GM21737 (cell line): ENCODE results near the gene PARN.
"Not testable (repeated sequence)": the region's sequence is repeated elsewhere in the genome, so short reads cannot be mapped to it uniquely, and the experiment has no call there.

Source experiments
- ATAC-seq: cut with Tn5 transposase; IDR thresholded peaks from one replicate; pipeline ENCODE4 v1.9.1; 2021; ENCODE audit warnings: mild to moderate bottlenecking, moderate library complexity; ENCODE audit not compliant: unreplicated experiment

The PARN gene, protein sequence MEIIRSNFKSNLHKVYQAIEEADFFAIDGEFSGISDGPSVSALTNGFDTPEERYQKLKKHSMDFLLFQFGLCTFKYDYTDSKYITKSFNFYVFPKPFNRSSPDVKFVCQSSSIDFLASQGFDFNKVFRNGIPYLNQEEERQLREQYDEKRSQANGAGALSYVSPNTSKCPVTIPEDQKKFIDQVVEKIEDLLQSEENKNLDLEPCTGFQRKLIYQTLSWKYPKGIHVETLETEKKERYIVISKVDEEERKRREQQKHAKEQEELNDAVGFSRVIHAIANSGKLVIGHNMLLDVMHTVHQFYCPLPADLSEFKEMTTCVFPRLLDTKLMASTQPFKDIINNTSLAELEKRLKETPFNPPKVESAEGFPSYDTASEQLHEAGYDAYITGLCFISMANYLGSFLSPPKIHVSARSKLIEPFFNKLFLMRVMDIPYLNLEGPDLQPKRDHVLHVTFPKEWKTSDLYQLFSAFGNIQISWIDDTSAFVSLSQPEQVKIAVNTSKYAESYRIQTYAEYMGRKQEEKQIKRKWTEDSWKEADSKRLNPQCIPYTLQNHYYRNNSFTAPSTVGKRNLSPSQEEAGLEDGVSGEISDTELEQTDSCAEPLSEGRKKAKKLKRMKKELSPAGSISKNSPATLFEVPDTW

DNA sequence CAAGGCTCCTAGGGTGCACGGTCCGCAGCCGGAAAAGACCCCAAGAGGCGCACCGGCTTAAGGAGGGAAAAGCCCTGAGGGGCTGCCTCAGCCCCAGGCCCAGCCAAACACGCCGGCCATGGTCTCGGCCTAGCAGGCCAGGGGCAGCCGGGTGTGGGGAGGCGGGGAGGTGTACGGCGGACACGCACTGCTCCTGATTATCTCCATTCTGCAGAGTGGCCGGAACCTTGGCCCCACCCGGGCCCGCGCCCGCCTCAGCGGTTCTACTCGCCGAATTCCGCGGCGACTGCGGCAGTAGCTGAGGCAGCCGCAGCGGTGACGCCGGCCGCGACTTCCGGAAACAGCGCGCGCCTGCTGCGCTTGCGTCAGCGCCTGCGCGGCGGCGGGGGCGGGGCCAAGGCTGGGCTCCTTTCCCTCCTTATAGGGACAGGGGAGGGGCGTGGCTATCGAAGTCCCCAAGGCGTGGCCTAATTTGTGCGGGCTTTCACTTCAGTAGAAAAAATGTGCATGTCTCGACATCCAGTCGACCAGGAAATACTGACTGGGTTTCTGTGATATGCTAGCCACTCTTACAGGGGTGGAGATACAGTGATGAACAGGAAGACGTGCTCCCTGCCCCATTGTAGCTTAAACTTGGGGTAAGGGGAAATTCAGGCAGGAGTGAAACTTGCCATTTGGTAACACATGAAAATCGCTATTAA is at the start of gene PARN:
Gene PARN (minus strand): TSS at position 342 of the 701 bp plus-strand sequence. CDS start 135 bp downstream, at position 207.
- peak; percentile 47 for ATAC-seq

- no peak for ATAC-seq
Observed at GRCh38 chr16:14678748-14679497, 48.9 kb upstream of the PARN start.

DNA sequence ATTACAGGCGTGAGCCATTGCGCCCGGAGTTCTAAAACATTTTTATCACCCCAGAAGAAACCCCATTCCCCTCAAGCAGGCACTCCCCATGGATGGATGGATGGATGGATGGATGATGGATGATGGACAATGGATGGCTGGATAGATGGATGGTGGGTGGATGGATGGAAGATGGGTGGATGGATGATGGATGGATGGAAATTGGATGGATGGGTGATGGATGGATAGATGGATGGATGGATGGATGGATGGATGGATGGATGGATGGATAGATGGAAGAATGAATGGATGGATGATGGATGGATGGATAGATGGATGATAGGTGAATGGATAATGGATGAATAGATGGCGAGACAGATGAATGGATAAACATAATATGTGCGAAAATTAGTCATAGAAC is 47.6 kb upstream of the PARN start:
- no peak for ATAC-seq

GRCh38 chr16:14676633-14677032 is 46.6 kb upstream of the PARN start:
- ATAC-seq = no peak

GRCh38 chr16:14672403-14672971 is 42.4 kb upstream of the PARN start:
- peak; percentile 64 for ATAC-seq

GRCh38 chr16:14669776-14670175 is 39.7 kb upstream of the PARN start:
- ATAC-seq = no peak

GRCh38 chr16:14668556-14669223 is 38.6 kb upstream of the PARN start:
- ATAC-seq = no peak

DNA sequence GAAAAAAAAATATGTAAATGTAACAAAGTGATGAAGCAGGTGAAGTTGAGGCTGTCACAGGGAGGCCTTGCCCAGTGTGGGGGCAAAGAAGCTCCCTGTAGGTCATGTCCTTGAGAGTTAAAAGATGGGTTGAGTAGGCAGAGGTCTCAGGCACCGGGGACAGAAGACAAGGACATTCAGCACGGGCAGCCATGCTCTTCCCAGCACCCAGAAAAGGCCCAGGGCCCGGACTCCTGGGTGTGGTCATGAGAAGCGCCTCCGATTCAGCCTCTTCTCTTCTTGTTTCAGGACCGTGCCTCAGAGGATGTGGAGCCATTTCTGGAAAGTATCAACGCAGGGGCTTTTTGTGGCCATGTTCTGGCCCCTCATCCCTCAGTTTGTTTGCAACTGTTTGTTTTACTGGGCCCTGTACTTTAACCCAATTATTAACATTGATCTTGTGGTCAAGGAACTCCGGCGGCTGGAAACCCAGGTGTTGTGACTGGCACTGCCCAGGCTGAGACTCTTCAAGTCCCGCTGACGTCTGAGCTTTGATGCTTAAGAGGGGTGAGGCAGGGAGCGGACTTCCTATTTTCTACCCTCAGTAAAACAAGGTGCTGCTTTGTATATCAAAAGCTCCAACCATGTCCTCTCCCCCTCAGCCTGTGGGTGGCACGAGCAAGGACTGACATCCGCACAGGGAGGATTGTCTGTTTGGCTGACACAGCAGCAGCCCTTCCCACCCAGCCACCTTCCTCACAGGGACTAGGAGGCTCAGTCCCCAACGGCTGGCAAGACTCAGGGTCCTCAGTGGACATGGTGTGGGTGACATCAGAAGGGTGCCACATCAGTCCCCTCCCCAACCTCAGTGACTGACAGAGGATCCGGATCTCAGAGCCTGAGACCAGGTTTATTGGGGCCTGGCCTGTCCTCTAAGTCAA is 37.5 kb upstream of the PARN start:
- no peak for ATAC-seq

GRCh38 chr16:14658063-14658462 is 28.0 kb upstream of the PARN start:
- ATAC-seq = peak; percentile 79

DNA sequence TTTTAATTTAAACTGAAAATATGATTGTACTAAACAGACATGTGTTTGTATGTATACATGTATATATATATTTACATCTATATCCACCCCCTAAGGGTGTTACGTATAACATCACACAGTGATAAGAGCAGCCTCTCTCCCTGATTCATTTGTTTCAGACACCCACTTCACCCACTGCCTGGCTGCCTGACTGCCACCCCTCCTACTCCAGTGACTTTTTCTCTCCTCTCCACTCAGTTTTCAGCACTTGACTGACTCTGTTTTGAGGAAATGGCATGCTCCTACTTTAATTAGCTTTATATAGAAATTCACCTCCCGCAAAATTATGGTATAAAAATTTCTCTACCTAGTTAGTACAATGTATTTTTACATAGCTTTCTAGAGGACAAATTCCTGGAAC is 22.7 kb upstream of the PARN start:
- no peak for ATAC-seq

DNA sequence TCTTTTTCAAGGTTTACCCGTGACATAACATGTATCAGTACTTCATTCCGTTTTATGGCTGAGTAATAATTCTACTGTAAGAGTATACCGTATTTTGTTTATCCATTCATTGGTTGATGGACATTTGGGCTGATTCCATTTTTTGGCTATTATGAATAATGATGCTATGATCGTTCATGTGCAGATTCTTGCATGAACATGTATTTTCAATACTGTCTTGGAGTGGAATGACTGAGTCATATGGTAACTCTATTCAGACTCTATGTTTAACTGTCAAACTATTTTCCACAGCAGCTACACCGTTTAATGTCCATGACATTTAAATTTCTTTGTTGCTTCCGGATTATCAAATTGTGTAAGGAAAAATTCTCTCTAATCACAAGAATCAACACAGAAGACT is 20.6 kb upstream of the PARN start:
- no peak for ATAC-seq

DNA sequence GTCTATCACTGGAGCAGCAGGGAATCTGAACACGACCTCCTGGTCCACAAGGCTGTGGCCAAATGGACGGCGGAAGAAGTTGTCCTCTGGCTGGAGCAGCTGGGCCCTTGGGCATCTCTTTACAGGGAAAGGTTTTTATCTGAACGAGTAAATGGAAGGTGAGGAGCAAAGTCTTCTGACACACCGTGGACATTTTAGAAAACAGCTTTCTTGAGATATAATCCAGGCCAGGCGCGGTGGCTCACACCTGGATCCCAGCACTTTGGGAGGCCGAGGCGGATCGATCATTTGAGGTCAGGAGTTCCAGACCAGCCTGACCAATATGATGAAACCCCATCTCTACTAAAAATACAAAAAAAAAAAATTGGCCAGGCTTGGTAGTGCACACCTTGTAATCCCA is 19.8 kb upstream of the PARN start:
- ATAC-seq = no peak

GRCh38 chr16:14641926-14642325 is 11.9 kb upstream of the PARN start:
- ATAC-seq = no peak

- no peak for ATAC-seq
Observed at GRCh38 chr16:14641206-14641605, 11.1 kb upstream of the PARN start.

DNA sequence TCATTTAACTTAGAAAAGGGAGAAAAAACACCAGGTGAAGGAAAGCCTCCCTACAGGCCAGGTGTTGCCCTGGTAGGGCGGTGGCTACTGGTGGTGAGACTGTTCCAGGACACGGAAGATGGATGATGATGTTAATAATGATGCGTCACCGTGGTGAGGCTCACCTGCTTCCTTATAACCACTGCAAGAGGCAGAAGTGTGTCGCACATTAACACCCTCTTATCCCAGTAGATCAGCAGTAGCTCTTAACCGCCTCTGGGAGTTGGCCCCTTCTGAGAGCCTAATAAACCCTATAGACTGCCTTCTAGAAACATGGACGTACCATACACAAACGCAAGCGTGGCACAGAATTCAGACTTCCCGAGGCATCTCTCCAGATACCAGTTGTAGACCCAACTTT is 10.5 kb upstream of the PARN start:
- no peak for ATAC-seq

DNA sequence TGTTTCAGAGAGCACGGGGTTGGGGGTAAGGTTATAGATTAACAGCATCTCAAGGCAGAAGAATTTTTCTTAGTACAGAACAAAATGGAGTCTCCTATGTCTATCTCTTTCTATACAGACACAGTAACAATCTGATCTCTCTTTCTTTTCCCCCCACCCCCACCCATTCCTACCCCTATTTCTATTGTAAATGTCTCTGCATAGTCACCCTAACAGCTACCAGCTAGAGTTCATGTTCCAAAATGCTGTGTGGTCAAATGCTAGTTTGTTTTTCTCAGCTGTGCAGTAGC is 6.8 kb upstream of the PARN start:
- ATAC-seq = not testable (repeated sequence)

GRCh38 chr16:14636179-14636950 is 6.3 kb upstream of the PARN start:
- not testable (repeated sequence) for ATAC-seq

DNA sequence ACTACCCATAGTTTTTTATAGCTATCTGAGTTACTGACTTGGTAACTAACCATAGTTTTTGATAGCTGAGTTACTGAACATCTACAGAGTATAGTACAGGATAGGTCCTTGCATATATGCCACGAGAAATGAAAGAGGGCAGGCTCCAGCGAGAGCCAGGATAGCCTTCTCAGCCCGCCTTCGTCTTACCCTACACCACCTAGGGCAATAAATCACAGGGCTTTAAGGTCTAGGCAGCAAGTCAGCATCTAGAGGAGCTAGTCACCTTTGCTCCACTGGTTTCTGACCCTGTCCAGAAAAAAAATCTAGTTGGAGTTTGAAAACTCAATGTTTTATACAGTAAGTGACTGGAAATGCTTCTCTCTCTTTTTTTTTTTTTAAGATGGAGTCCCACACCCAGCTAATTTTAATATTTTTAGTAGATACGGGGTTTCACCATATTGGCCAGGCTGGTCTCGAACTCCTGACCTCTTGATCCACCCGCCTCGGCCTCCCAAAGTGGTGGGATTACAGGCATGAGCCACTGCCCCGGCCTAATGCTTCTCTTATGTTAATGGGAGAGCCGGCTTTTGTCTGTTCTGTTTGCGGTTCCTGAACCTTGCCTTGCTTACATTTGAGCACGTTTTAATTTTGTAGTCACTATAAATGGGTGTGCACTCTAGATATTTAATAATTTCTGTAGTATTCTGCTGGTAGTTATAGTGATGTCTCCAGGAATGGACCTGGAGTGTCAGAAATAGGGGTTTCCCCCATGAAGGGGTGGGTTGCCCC is 5.5 kb upstream of the PARN start:
- ATAC-seq = no peak
